Trophoblast cell (in vitro differentiated cells and primary cell): ENCODE data around the gene MAML3.

Experiments
- DNase-seq, 2 donors: peaks; one replicate each; pipeline ENCODE4 v3.0.0-alpha.2; 2016
- H2AFZ ChIP-seq: 2 replicates; pipeline ENCODE4 v1.6.1; 2013; ENCODE audit warnings: low read length, moderate library complexity, mild to moderate bottlenecking; ENCODE audit not compliant: insufficient read depth, poor library complexity
- H2AK5ac ChIP-seq: 2 replicates; pipeline ENCODE4 v1.6.1; 2013; ENCODE audit warnings: mild to moderate bottlenecking, low read length
- H2BK120ac ChIP-seq: 2 replicates; pipeline ENCODE4 v1.6.1; 2013; ENCODE audit warnings: low read length, mild to moderate bottlenecking, moderate library complexity; ENCODE audit not compliant: insufficient read depth, poor library complexity
- H2BK12ac ChIP-seq: 2 replicates; pipeline ENCODE4 v1.6.1; 2013; ENCODE audit warnings: mild to moderate bottlenecking, low read length, moderate library complexity
- H2BK5ac ChIP-seq: 2 replicates; pipeline ENCODE4 v1.6.1; 2013; ENCODE audit warnings: low read length, low read depth, moderate library complexity, mild to moderate bottlenecking; ENCODE audit not compliant: poor library complexity
- H3K14ac ChIP-seq: 2 replicates; pipeline ENCODE4 v1.6.1; 2013; ENCODE audit warnings: mild to moderate bottlenecking, low read length
- H3K18ac ChIP-seq: 2 replicates; pipeline ENCODE4 v1.6.1; 2013; ENCODE audit warnings: mild to moderate bottlenecking, low read length
- H3K23ac ChIP-seq: 2 replicates; pipeline ENCODE4 v1.6.1; 2013; ENCODE audit warnings: low read length
- H3K27ac ChIP-seq: 2 replicates; pipeline ENCODE4 v1.5.1; 2013; ENCODE audit warnings: low read depth, mild to moderate bottlenecking, inconsistent platforms, low read length, moderate library complexity
- H3K27me3 ChIP-seq: 2 replicates; pipeline ENCODE4 v1.6.1; 2013; ENCODE audit warnings: inconsistent platforms, mild to moderate bottlenecking, low read length, moderate library complexity; ENCODE audit not compliant: insufficient read depth
- H3K36me3 ChIP-seq, 2 experiments: 1 replicate in 1 of 2; 2 replicates in 1 of 2; pipeline ENCODE4 v1.6.1; 2013; ENCODE audit warnings: low read length in 2 of 2, mild to moderate bottlenecking in 2 of 2, moderate library complexity in 1 of 2; ENCODE audit not compliant: insufficient read depth in 2 of 2, control insufficient read depth in 1 of 2
- H3K4ac ChIP-seq: 2 replicates; pipeline ENCODE4 v1.6.1; 2013; ENCODE audit warnings: low read depth, mild to moderate bottlenecking, low read length, moderate library complexity
- H3K4me1 ChIP-seq, 2 experiments: 1 replicate in 1 of 2; 2 replicates in 1 of 2; pipeline ENCODE4 v1.6.1; 2013; ENCODE audit warnings: low read length in 2 of 2, mild to moderate bottlenecking in 2 of 2, moderate library complexity in 1 of 2; ENCODE audit not compliant: insufficient read depth in 2 of 2, control insufficient read depth in 1 of 2
- H3K4me2 ChIP-seq: 2 replicates; pipeline ENCODE4 v1.6.1; 2013; ENCODE audit warnings: inconsistent platforms, mild to moderate bottlenecking, low read length, moderate library complexity
- H3K4me3 ChIP-seq: 2 replicates; pipeline ENCODE4 v1.5.1; 2013; ENCODE audit warnings: mild to moderate bottlenecking, low read depth, low read length, inconsistent platforms
- H3K79me1 ChIP-seq: one replicate; pipeline ENCODE4 v1.6.1; 2013; ENCODE audit warnings: low read length
- H3K79me2 ChIP-seq: 2 replicates; pipeline ENCODE4 v1.6.1; 2013; ENCODE audit warnings: low read length, mild to moderate bottlenecking; ENCODE audit not compliant: control insufficient read depth, insufficient read depth, poor library complexity
- H3K9ac ChIP-seq: 2 replicates; pipeline ENCODE4 v1.6.1; 2013; ENCODE audit warnings: mild to moderate bottlenecking, low read length
- H3K9me3 ChIP-seq: 2 replicates; pipeline ENCODE4 v1.6.1; 2013; ENCODE audit warnings: low read depth, mild to moderate bottlenecking, control low read depth, inconsistent platforms, low read length; ENCODE audit not compliant: insufficient read depth
- H4K12ac ChIP-seq: 2 replicates; pipeline ENCODE4 v1.6.1; 2013; ENCODE audit warnings: low read depth, mild to moderate bottlenecking, low read length, moderate library complexity
- H4K8ac ChIP-seq: 2 replicates; pipeline ENCODE4 v1.6.1; 2013; ENCODE audit warnings: low read depth, mild to moderate bottlenecking, low read length, moderate library complexity
- H4K91ac ChIP-seq: one replicate; pipeline ENCODE4 v1.6.1; 2013; ENCODE audit warnings: low read depth, mild to moderate bottlenecking, low read length, moderate library complexity
- WGBS: extraction: QIAGEN DNeasy Blood & Tissue Kit; methylation state at CpG from one replicate; pipeline ENCODE4 v1.1.7; 2013; ENCODE audit warnings: missing lambda C conversion rate; ENCODE audit not compliant: insufficient read length, insufficient coverage; ENCODE audit errors: extremely low coverage; 5-methylcytosine and 5-hydroxymethylcytosine counted together

The MAML3 gene

GRCh38 chr4:139718358-139718757 lies 435.6 kb downstream of the MAML3 start:
- no peak overlapping the region for H2AK5ac ChIP-seq
- WGBS = no CpG with 5 or more reads among the region's 6 CpGs
- no peak overlapping the region for H3K4me3 ChIP-seq
- H2BK5ac ChIP-seq = no peak overlapping the region
- H3K4me2 ChIP-seq = no peak overlapping the region
- peak overlapping the region; percentile 7 for H4K91ac ChIP-seq
- no peak overlapping the region for H3K9ac ChIP-seq
- H3K18ac ChIP-seq = no peak overlapping the region
- H4K8ac ChIP-seq = no peak overlapping the region
- H2AFZ ChIP-seq = no peak overlapping the region
- H2BK12ac ChIP-seq = no peak overlapping the region
- no peak overlapping the region for H3K4ac ChIP-seq
- no peak overlapping the region for H3K27ac ChIP-seq
- peaks cover 19% of the 10 kb centered on the region for H3K79me1 ChIP-seq
- peaks cover 4% of the 10 kb centered on the region for H3K79me2 ChIP-seq
- H3K4me1 ChIP-seq = peaks cover 17 to 23% of the 10 kb centered on the region in 2 experiments
- no peak overlapping the region for H2BK120ac ChIP-seq
- peaks cover 22 to 25% of the 10 kb centered on the region in 2 experiments for H3K36me3 ChIP-seq
- H3K23ac ChIP-seq = no peak overlapping the region
- no peak overlapping the region for H4K12ac ChIP-seq
- no peaks in the 10 kb centered on the region for H3K27me3 ChIP-seq
- DNase-seq = no peak
- H3K14ac ChIP-seq = no peak overlapping the region
- H3K9me3 ChIP-seq = peaks cover 2% of the 10 kb centered on the region

GRCh38 chr4:139715746-139716391 lies 438.1 kb downstream of the MAML3 start:
- Histone ChIP-seq H3K14ac (peak overlapping the region; percentile 80), H2BK5ac (peak overlapping the region; percentile 78), H3K18ac (peak overlapping the region; percentile 64), H2AFZ (no peak overlapping the region), H2AK5ac (peak overlapping the region; percentile 43), H3K23ac (no peak overlapping the region), H3K4me1 (peaks cover 25 to 26% of the 10 kb centered on the region in 2 experiments), H3K36me3 (peaks cover 22 to 25% of the 10 kb centered on the region in 2 experiments), H2BK12ac (peak overlapping the region; percentile 79), H3K79me1 (peaks cover 22% of the 10 kb centered on the region), H3K9me3 (peaks cover 2% of the 10 kb centered on the region), H3K27ac (peak overlapping the region; percentile 48), H4K91ac (peak overlapping the region; percentile 88), H4K8ac (peak overlapping the region; percentile 66), H3K9ac (no peak overlapping the region), H3K4ac (peak overlapping the region; percentile 52), H3K27me3 (no peaks in the 10 kb centered on the region), H3K4me2 (no peak overlapping the region), H3K79me2 (peaks cover 4% of the 10 kb centered on the region), H3K4me3 (no peak overlapping the region), H4K12ac (no peak overlapping the region), H2BK120ac (peak overlapping the region; percentile 93)
- WGBS = no CpG with 5 or more reads among the region's 9 CpGs
- DNase-seq = peak; percentile 43 to 53

GRCh38 chr4:139712882-139713281 lies 441.1 kb downstream of the MAML3 start:
- Histone ChIP-seq H2BK5ac (no peak overlapping the region), H3K4ac (no peak overlapping the region), H3K4me1 (peaks cover 20 to 24% of the 10 kb centered on the region in 2 experiments), H2AFZ (no peak overlapping the region), H3K18ac (no peak overlapping the region), H3K4me2 (no peak overlapping the region), H3K27ac (no peak overlapping the region), H4K8ac (no peak overlapping the region), H2BK12ac (no peak overlapping the region), H3K23ac (no peak overlapping the region), H2AK5ac (no peak overlapping the region), H3K27me3 (no peaks in the 10 kb centered on the region), H4K12ac (no peak overlapping the region), H3K14ac (no peak overlapping the region), H3K79me1 (peaks cover 23% of the 10 kb centered on the region), H4K91ac (no peak overlapping the region), H3K9ac (no peak overlapping the region), H3K79me2 (peaks cover 4% of the 10 kb centered on the region), H3K4me3 (no peak overlapping the region), H3K36me3 (peaks cover 5 to 7% of the 10 kb centered on the region in 2 experiments), H2BK120ac (no peak overlapping the region), H3K9me3 (peaks cover 2% of the 10 kb centered on the region)
- DNase-seq = no peak
- no CpG with 5 or more reads among the region's 2 CpGs for WGBS

GRCh38 chr4:139711461-139711860 lies 442.5 kb downstream of the MAML3 start:
- Histone ChIP-seq H3K4me2 (no peak overlapping the region), H4K91ac (no peak overlapping the region), H3K4ac (no peak overlapping the region), H3K27me3 (no peaks in the 10 kb centered on the region), H3K18ac (no peak overlapping the region), H2AK5ac (no peak overlapping the region), H2BK120ac (peak overlapping the region; percentile 58), H2BK12ac (no peak overlapping the region), H3K9me3 (no peaks in the 10 kb centered on the region), H3K36me3 (peaks cover 0 to 2% of the 10 kb centered on the region in 2 experiments), H3K23ac (no peak overlapping the region), H3K27ac (peak overlapping the region; percentile 68), H3K79me1 (peaks cover 19% of the 10 kb centered on the region), H4K12ac (no peak overlapping the region), H3K4me3 (no peak overlapping the region), H2BK5ac (peak overlapping the region; percentile 53), H3K9ac (no peak overlapping the region), H3K4me1 (peaks cover 18 to 24% of the 10 kb centered on the region in 2 experiments), H3K14ac (no peak overlapping the region), H2AFZ (no peak overlapping the region), H3K79me2 (peaks cover 4% of the 10 kb centered on the region), H4K8ac (no peak overlapping the region)
- DNase-seq = peak; percentile 68 to 78
- WGBS = no CpG with 5 or more reads among the region's 4 CpGs
